GM19238 (cell line): ENCODE measurements around the gene FGF21.

ENCODE experiments used
- DNase-seq: peaks from one replicate; pipeline ENCODE4 v3.0.0; 2011; ENCODE audit warnings: low spot score; ENCODE audit not compliant: insufficient read length

The FGF21 gene

DNA sequence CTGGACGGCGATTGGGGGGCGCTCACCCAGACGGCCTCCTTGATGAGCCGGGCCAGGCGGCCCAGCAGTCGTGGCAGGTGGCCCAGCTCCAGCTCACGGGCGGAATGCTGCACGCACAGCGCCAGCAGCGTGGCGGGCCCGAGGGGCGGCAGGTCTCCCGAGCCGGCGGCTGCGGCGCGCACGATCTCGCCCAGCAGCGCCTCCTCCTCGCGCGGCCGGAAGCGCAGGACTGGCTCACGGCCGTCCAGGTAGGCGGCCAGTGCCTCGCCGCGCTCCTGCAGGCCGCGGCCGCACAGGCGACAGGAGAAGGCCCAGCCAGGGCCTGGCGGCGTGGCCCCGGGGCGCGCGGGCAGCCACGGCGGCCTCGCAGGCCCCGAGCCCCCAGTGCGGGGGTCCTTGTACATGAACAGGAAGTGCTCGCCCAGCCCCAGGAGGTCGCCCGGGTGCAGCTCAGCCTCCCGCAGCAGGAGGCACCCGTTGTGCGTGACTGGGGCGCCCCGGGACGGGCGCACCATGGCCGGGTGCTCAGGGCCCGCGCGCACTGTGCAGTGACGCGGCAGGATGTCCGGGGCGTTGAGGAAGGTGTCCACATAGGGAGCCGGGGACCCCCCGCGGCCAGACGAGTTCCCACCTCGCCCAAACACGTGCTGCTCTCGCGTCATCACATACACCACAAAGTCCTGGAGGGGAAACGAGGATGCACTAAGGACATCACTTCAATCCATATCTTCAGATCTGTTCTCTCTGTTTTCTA is 26.2 kb upstream of the FGF21 start:
- no peak for DNase-seq

DNA sequence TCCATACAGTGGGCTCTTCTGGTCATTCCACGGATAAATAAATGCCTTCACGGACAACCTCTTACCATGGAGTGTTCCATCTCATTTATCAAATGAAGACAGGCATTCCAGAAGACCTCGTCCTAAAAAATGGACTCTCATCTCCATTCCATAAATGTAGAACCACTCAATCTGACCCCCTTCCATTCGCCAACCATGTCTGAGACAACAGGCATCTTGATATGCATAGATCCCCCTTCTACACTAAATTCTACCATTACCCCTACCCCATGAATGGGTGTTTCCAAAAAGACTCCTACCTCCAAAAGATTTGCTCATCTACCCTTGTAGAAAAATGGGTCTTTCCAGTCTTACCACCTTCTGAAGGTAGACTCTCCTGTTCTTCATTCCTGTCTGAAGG is 23.9 kb upstream of the FGF21 start:
- no peak for DNase-seq

GRCh38 chr19:48734625-48735024 is 20.7 kb upstream of the FGF21 start:
- no peak for DNase-seq

DNA sequence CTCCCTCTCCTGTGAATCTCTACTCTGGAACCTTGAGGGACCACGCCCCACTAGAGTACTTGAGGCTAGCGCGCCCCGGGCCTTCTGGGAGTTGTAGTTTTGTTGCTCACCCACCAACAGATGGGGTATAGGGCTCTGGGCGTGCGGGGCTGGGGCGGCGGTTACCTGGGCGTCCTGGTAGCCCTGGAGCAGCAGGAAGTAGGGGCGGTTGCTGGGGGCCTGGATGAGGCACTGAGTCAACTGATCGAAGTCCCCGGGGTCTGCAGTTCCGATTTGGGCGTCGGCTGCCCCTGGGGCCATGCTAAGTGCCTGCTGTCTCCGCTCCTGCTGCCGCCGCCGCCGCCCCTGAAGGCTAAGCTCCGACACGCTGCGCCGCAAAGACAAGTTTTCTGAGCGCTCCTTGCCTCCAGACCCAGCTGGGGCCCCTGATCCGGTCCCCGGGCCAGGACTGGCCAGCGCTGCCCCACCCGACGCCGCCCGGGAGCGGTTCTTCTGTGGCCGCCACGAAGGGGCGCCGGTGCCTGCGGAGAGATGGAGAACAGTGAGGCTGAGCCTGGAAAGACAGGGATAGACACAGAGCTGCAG is 20.2 kb upstream of the FGF21 start:
- no peak for DNase-seq

GRCh38 chr19:48737360-48737998 is 17.8 kb upstream of the FGF21 start:
- DNase-seq, result no peak

GRCh38 chr19:48738557-48739403 is 16.5 kb upstream of the FGF21 start:
- DNase-seq, result peak; percentile 96

- no peak for DNase-seq
Observed at GRCh38 chr19:48739404-48740163, 15.7 kb upstream of the FGF21 start.

GRCh38 chr19:48740164-48740972 is 15.0 kb upstream of the FGF21 start, which contains the start of gene RASIP1:
TSS of gene RASIP1 (minus strand) at chr19:48740610. CDS start at chr19:48740282, 328 bp downstream.
- no peak for DNase-seq

GRCh38 chr19:48741129-48741999 is 14.0 kb upstream of the FGF21 start:
- no peak for DNase-seq

DNA sequence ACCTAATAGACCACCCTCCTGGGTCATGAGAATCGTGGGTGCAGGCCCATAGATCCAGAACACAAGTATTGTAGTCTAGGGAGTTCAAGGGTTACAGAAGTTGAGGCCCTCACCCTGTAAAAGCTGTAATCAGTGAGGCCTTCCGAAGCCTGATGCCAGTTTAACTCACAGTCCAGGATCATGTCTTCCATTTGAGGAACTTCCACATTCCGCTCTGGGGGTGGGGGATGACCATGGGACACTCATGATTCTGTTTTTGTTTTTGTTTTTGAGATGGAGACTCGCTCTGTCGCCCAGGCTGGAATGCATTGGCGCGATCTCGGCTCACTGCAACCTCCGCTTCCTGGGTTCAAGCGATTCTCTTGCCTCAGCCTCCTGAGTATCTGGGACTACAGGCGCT is 13.2 kb upstream of the FGF21 start:
- no peak for DNase-seq

DNA sequence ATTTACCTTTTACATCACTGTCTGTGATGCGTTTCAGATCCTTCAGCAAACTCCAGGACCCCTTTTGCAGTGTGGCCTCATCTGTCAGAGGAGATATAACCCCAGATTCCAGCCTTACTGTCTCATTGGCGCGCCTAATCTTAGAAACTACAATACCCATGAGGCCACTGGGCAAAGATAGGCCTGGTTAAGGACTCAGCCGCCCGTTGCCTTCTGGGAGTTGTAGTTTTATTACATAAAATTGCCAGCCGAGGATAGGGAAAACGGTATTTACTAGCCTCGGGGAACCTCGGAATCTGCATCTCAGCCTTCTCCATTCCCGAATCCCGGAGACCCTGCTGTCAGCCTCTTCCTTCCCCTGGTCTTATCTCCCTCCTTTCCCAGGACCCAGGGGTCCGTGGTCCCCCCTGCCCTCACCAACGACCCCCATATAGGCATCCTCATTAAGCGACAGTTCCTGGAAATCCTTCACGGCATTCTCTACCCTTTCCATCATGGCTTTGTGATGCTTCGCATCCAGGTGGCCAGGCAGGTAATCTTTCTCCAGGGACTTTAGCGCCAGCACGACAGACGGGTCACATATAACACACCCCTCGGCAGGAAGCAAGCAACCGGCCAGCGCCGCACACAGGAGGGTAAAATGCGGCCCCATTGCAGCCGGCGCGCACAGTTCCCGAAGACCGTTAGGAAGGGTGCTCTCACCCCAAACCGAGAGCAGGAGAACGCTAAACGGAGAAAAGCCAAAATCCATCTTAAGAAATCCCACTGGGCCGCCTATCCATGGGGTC is 9.9 kb upstream of the FGF21 start:
- DNase-seq, result peak; percentile 50

DNA sequence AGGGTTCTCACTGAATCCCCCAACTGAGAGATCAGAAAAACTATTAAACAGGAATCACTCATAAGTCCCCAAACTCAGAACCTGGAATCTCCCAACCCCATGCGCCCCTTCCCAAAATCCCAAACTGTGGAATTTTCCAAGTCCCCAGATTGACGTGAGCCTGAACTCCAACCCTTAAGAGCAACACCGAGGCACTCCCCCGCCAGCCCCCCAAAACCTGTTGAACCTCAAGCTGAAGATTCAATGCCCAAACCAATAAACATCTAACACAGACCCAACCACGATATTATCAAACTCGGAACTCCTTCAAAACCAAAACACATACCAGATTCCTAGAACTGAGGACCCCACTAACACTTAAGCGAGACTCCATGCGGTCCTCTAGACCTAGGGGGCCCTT is 9.2 kb upstream of the FGF21 start:
- DNase-seq, result no peak

GRCh38 chr19:48746738-48747575 is 8.4 kb upstream of the FGF21 start, which contains the start of gene IZUMO1:
TSS of gene IZUMO1 (minus strand) at chr19:48746909. CDS start at chr19:48745859, 1,050 bp downstream.
- peak; percentile 61 for DNase-seq

DNA sequence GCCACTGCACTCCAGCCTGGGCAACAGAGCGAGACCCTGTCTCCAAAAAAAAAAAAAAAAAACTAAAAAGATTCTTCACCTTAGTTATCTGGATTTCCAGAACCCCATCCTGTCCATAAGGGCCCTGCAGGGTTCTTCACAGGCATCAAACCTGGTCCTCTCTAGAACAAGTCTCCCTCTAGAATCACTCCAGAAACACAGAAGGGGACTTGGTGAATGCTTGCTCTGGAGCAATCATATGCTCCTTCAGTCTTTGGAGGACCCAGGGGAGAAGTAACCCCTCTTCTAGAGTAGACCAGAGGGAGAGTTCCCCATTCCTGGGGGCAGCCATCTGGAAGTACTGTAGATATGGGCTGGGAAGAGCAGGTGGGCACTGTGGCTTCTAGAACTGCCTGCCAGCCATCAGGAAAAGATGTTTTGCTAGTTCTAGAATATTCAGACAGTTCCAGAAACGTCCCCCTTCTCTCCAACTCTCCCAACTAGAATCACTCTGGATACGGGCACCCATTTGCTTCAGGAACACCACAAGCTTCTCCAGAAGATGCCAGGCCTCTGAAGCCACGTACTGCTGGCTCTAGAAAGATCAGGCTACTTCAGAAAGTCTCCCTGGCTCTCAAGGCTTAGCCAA is 5.6 kb upstream of the FGF21 start:
- DNase-seq, result no peak

- no peak for DNase-seq
Observed at GRCh38 chr19:48750351-48750750, 5.0 kb upstream of the FGF21 start.

GRCh38 chr19:48750771-48751504 is 4.4 kb upstream of the FGF21 start:
- DNase-seq, result no peak
